ENCODE data around the gene CYP17A1. TPM values are rescaled to one million over a fixed set of nuclear protein-coding genes. Genes with fewer than 3 reads are reported as not detected.

The CYP17A1 gene
- total and polyA plus RNA-seq, 9 donors: 0.40 to 348 (median 6.3) TPM; not detected in 1

DNA sequence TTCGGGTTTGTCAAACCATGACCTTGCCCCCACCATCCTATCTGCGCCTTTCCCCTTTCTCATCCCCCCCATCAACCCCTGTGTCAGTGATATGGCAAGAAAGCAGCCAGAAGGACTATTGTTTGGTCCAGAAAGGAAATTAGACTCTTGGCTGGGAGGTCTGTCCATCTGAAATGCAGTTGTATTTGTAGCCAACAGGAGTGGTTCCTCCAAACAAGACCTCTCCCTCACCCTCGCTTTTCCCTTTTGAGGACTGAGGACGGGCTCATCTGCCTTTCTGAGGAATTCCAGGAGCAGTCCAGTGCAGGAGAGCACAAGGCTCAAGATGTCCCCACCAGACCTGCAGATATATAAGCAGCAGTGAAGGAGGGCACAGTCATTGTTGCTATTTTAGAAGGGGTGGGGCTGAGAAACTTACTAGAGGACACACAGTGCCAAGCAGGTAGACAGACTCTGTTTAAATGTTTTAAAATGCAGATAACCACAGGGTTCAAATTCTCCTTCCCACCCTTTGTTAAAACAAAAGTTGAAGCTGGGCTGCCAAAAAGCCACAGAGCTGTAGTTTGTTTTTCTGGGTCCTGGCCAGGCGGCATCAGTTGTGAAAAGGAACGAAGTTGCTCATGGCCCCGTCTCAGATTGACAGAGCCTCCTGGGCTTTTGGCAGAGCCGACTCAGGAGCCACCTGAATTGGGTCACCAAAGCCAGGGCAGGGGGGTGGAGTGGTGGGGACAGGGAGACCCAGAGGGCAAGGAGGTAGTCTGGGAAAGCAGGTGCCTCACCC lies 37.3 kb downstream of the CYP17A1 start:
- Histone ChIP-seq H3K27ac (peak overlapping the region in 1 of 2 donors; percentile 47), H3K9me3 (no peaks in the 10 kb centered on the region), H3K27me3 (no peaks in the 10 kb centered on the region), H3K36me3 (no peaks in the 10 kb centered on the region), H3K4me1 (ENCODE audit: insufficient read depth) (peaks cover 21% of the 10 kb centered on the region), H3K4me3 (no peak overlapping the region)
- intact Hi-C loops (cut with DNase I): no loop called here
- TF ChIP-seq EP300 (IDR thresholded peaks at IDR 0.05): no peak
- no peak for TF ChIP-seq CTCF (IDR thresholded peaks at IDR 0.05)
- TF ChIP-seq POLR2A (IDR thresholded peaks at IDR 0.05): no peak
- DNase-seq: peak in 2 of 5 donors; percentile 46 to 55
- 30 to 36% (median 30%) methylated on average over 8 of the region's 8 CpGs for WGBS, 3 donors

GRCh38 chr10:102796407-102797176 lies 40.6 kb downstream of the CYP17A1 start:
- intact Hi-C loops (cut with DNase I): no loop called here
- H3K4me3 ChIP-seq: no peak overlapping the region

DNA sequence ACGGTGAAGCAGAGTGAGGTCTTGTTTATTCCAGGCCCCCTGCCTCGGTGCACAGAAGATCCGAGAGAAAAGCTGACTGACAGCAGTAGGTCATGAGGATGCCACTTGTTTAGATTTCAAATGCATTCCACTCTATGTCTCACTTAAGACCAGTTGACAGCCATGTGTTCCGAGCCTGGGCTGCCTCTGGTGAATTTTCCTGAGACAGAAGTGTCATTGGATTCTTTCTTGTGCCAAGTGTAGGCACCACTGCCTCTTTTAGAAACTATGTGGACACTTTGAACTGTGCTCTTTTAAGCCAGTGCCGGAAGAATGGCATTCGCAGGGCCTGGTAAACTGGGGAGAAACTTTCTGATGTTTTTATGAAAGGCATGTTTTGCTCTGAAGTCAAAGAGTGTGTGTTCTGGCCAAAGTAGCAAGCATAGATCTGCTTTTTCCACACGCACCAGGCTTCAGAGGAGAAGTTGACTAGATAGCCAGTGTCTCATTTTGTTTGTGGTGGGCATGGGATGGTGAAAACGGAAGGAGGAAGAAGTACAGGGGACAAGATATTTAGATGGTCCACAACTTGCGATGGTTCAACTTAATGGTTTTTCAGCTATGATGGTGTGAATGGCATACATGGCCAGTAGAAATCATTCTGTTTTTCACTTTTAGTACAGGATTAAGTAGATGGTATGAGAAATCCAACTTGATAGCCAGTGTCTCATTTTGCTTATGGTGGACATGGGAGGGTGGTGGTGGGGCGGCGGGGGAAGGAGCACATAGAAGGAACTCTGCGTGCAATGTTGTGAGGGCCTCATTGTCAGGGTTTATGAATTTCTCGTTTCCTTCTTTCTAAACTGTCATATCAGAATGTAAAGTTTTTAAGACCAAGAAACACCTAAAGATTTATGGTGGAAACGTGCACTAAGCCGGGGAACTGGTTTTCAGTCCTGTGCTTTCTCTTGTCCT lies 41.5 kb downstream of the CYP17A1 start:
- TF ChIP-seq CTCF (IDR thresholded peaks at IDR 0.05): no peak
- TF ChIP-seq POLR2A (IDR thresholded peaks at IDR 0.05): no peak
- TF ChIP-seq EP300 (IDR thresholded peaks at IDR 0.05): no peak
- Histone ChIP-seq H3K4me1 (ENCODE audit: insufficient read depth) (peaks cover 16% of the 10 kb centered on the region), H3K36me3 (no peaks in the 10 kb centered on the region), H3K9me3 (no peaks in the 10 kb centered on the region), H3K4me3 (no peak overlapping the region), H3K27me3 (no peaks in the 10 kb centered on the region), H3K27ac (peak overlapping the region in 1 of 2 donors; percentile 49)
- intact Hi-C loops (cut with DNase I): no loop called here
- WGBS, 3 donors: 77 to 85% (median 79%) methylated on average over 15 of the region's 15 CpGs
- peak in 1 of 5 donors; percentile 12 for DNase-seq

More at GRCh38 chr10:102796407-102797176, 40.6 kb downstream of the CYP17A1 start:
- Histone ChIP-seq H3K4me1 (ENCODE audit: insufficient read depth) (peaks cover 16% of the 10 kb centered on the region), H3K36me3 (no peaks in the 10 kb centered on the region), H3K27ac (peak overlapping the region in 1 of 2 donors; percentile 49), H3K27me3 (no peaks in the 10 kb centered on the region), H3K9me3 (no peaks in the 10 kb centered on the region)
- peak; percentile 72 to 83 (median 81) for DNase-seq
- TF ChIP-seq POLR2A (IDR thresholded peaks at IDR 0.05) (no peak), CTCF (IDR thresholded peaks at IDR 0.05) (no peak), EP300 (IDR thresholded peaks at IDR 0.05) (no peak)
- 22 to 25% (median 22%) methylated on average over 9 of the region's 9 CpGs for WGBS, 3 donors

Data from ovary (tissue), 9 donors.